GM23338 (cell line): Measurements from ENCODE around the gene ZNF217. TPM values are rescaled to one million over a fixed set of nuclear protein-coding genes. Genes with fewer than 3 reads are reported as not detected.
A peak's percentile ranks its signal among the peaks of the same experiment; 100 is the strongest.

ENCODE experiments used
- ATAC-seq: fragments of 200-7000 bp; cut with Tn5 transposase; 3 replicates; pipeline ENCODE4 v1.9.1; 2020
- DNase-seq: peaks from one replicate; pipeline ENCODE4 v3.0.0-alpha.2; 2015; ENCODE audit warnings: low spot score
- H2AFZ ChIP-seq: fragments of 200-600 bp; sonication (generic); 2 replicates; pipeline ENCODE4 v1.8.0; 2016; ENCODE audit warnings: antibody characterized with exemption, mild to moderate bottlenecking, moderate library complexity
- H3F3A ChIP-seq: fragments of 200-600 bp; sonication (generic); replicated peaks from 2 replicates; pipeline ENCODE4 v1.8.0; 2017; ENCODE audit warnings: antibody characterized with exemption, mixed run types, low read depth
- H3K27ac ChIP-seq: fragments of 200-600 bp; sonication (generic); 2 replicates; pipeline ENCODE4 v1.6.1; 2016; ENCODE audit warnings: low read depth
- H3K27me3 ChIP-seq: fragments of 200-600 bp; sonication (generic); 2 replicates; pipeline ENCODE4 v1.8.0; 2016; ENCODE audit warnings: mild to moderate bottlenecking, mixed run types, moderate library complexity; ENCODE audit not compliant: insufficient read depth
- H3K36me3 ChIP-seq: fragments of 200-600 bp; sonication (generic); 2 replicates; pipeline ENCODE4 v1.8.0; 2016; ENCODE audit warnings: mild to moderate bottlenecking; ENCODE audit not compliant: insufficient read depth
- H3K4me1 ChIP-seq: fragments of 200-600 bp; sonication (generic); 2 replicates; pipeline ENCODE4 v1.8.0; 2016; ENCODE audit warnings: mild to moderate bottlenecking, moderate library complexity; ENCODE audit not compliant: insufficient read depth
- H3K4me2 ChIP-seq: fragments of 200-600 bp; sonication (generic); 2 replicates; pipeline ENCODE4 v1.7.1; 2017; ENCODE audit warnings: mixed run types
- H3K4me3 ChIP-seq: fragments of 200-600 bp; sonication (generic); 2 replicates; pipeline ENCODE4 v1.6.1; 2016; ENCODE audit warnings: mixed run types
- H3K79me2 ChIP-seq: fragments of 200-600 bp; sonication (generic); replicated peaks from 2 replicates; pipeline ENCODE4 v1.8.0; 2017; ENCODE audit warnings: mild to moderate bottlenecking; ENCODE audit not compliant: insufficient read depth
- H3K9me2 ChIP-seq: fragments of 200-600 bp; sonication (generic); 2 replicates; pipeline ENCODE4 v1.8.0; 2017; ENCODE audit not compliant: insufficient read depth
- H4K20me1 ChIP-seq: fragments of 200-600 bp; sonication (generic); replicated peaks from 2 replicates; pipeline ENCODE4 v1.8.0; 2017; ENCODE audit warnings: mild to moderate bottlenecking; ENCODE audit not compliant: insufficient read depth
- H3K27ac Mint-ChIP-seq: 2 replicates; pipeline ENCODE4 v1.8.0; 2020; ENCODE audit warnings: inconsistent platforms, mild to moderate bottlenecking, moderate library complexity, mixed read lengths
- H3K27me3 Mint-ChIP-seq: 3 replicates; pipeline ENCODE4 v1.8.0; 2022; ENCODE audit warnings: low read depth, mild to moderate bottlenecking, moderate library complexity, mixed read lengths, inconsistent platforms; ENCODE audit not compliant: insufficient read depth, poor library complexity
- H3K36me3 Mint-ChIP-seq: 3 replicates; pipeline ENCODE4 v1.8.0; 2021; ENCODE audit warnings: low read depth, mild to moderate bottlenecking, inconsistent platforms, moderate library complexity, mixed read lengths
- H3K4me1 Mint-ChIP-seq: 3 replicates; pipeline ENCODE4 v1.8.0; 2020; ENCODE audit warnings: mild to moderate bottlenecking, inconsistent platforms, mixed read lengths
- H3K4me3 Mint-ChIP-seq: 3 replicates; pipeline ENCODE4 v1.8.0; 2021; ENCODE audit warnings: moderate library complexity, mild to moderate bottlenecking, inconsistent platforms, mixed read lengths
- H3K9me3 Mint-ChIP-seq: 3 replicates; pipeline ENCODE4 v1.8.0; 2020; ENCODE audit warnings: moderate library complexity, mild to moderate bottlenecking, inconsistent platforms, mixed read lengths
- EZH2 ChIP-seq: fragments of 200-600 bp; sonication (generic); IDR thresholded peaks from one replicate; pipeline ENCODE4 v1.8.0; 2017; ENCODE audit warnings: antibody characterized with exemption, mild to moderate bottlenecking, low read depth; ENCODE audit not compliant: unreplicated experiment
- EZH2phosphoT487 ChIP-seq: fragments of 200-600 bp; sonication (generic); IDR thresholded peaks from one replicate; pipeline ENCODE4 v1.8.1; 2018; ENCODE audit warnings: antibody characterized with exemption; ENCODE audit not compliant: unreplicated experiment
- JUNB ChIP-seq: IDR thresholded peaks from one replicate; pipeline ENCODE4 v1.6.1; 2016; ENCODE audit warnings: antibody characterized with exemption; ENCODE audit not compliant: unreplicated experiment
- NANOG ChIP-seq: IDR thresholded peaks from 2 replicates; pipeline ENCODE4 v1.6.1; 2016; ENCODE audit warnings: antibody characterized with exemption, borderline replicate concordance
- POLR2AphosphoS5 ChIP-seq: IDR thresholded peaks from 2 replicates; pipeline ENCODE4 v1.6.1; 2016; ENCODE audit warnings: antibody characterized with exemption, low read depth
- STAT1 ChIP-seq: IDR thresholded peaks from one replicate; pipeline ENCODE4 v1.6.1; 2016; ENCODE audit warnings: antibody characterized with exemption; ENCODE audit not compliant: unreplicated experiment
- ZNF331 ChIP-seq: fragments of 250-450 bp; sonication (Bioruptor Pico); IDR thresholded peaks from 2 replicates; pipeline ENCODE4 v1.5.0; 2020; ENCODE audit warnings: low read depth, mild to moderate bottlenecking, moderate library complexity
- polyA plus RNA-seq: library from polyadenylated mRNA; unstranded; fragments of >200 nt; fragmentation: Nextera tagmentation; extraction: Ambion mirVana; gene quantifications from 2 replicates; pipeline ENCODE4 v1.2.1, GENCODE V29; 2016
- total RNA-seq: library from RNA; depleted of rRNA; stranded (reverse); fragments of >200 nt; shearing (Covaris generic); gene quantifications from 2 replicates; pipeline ENCODE4 v1.2.3, GENCODE V29; 2014
- TF ChIP-seq, protein P1 (sequence below): IDR thresholded peaks from one replicate; pipeline ENCODE4 v1.6.1; 2018; ENCODE audit warnings: antibody characterized with exemption; ENCODE audit not compliant: unreplicated experiment

The ZNF217 gene
- total and polyA plus RNA-seq, 2 experiments from 2014 or later: 32.8 to 78.0 TPM

- Histone ChIP-seq H3K4me3 (no peak overlapping the region), H2AFZ (no peak overlapping the region), H3K27ac (no peak overlapping the region), H4K20me1 (peaks cover 47% of the 10 kb centered on the region), H3K9me2 (no peaks in the 10 kb centered on the region), H3F3A (peaks cover 16% of the 10 kb centered on the region; the same call in 1 of the 2 replicates), H3K36me3 (peaks cover 81% of the 10 kb centered on the region), H3K79me2 (peaks cover 86% of the 10 kb centered on the region), H3K4me1 (no peaks in the 10 kb centered on the region), H3K27me3 (no peaks in the 10 kb centered on the region), H3K4me2 (no peak overlapping the region)
- Mint-ChIP-seq H3K36me3 (peaks cover 95% of the 10 kb centered on the region), H3K27me3 (peaks cover 3% of the 10 kb centered on the region), H3K9me3 (no peaks in the 10 kb centered on the region), H3K4me1 (no peaks in the 10 kb centered on the region; the same call in 2 of the 3 replicates), H3K4me3 (no peak overlapping the region), H3K27ac (peak overlapping the region; percentile 24; the same call in 1 of the 2 replicates)
- DNase-seq: no peak
- no peak for ATAC-seq
- TF ChIP-seq STAT1 (no peak), EZH2 (no peak)
Measured at GRCh38 chr20:53571555-53572286, 21.9 kb downstream of the ZNF217 start.

GRCh38 chr20:53570446-53571276 is 23.0 kb downstream of the ZNF217 start:
- H3K27me3 ChIP-seq: no peaks in the 10 kb centered on the region
- H3K79me2 ChIP-seq: peaks cover 79% of the 10 kb centered on the region
- Mint-ChIP-seq H3K9me3 (no peaks in the 10 kb centered on the region), H3K27me3 (peaks cover 2% of the 10 kb centered on the region), H3K36me3 (peaks cover 94% of the 10 kb centered on the region), H3K4me3 (no peak overlapping the region), H3K4me1 (no peaks in the 10 kb centered on the region; the same call in 2 of the 3 replicates), H3K27ac (no peak overlapping the region)
- peaks cover 70% of the 10 kb centered on the region for H3K36me3 ChIP-seq
- no peak overlapping the region for H2AFZ ChIP-seq
- DNase-seq (no peak), ATAC-seq (no peak)
- H4K20me1 ChIP-seq: peaks cover 45% of the 10 kb centered on the region
- TF ChIP-seq POLR2AphosphoS5 (no peak), EZH2phosphoT487 (no peak), STAT1 (no peak), ZNF331 (CRISPR knock-in tag) (no peak)
- H3K27ac ChIP-seq: no peak overlapping the region
- H3K9me2 ChIP-seq: no peaks in the 10 kb centered on the region
- peaks cover 19% of the 10 kb centered on the region; the same call in 1 of the 2 replicates for H3F3A ChIP-seq
- no peaks in the 10 kb centered on the region for H3K4me1 ChIP-seq
- H3K4me3 ChIP-seq: no peak overlapping the region
- no peak overlapping the region for H3K4me2 ChIP-seq

DNA sequence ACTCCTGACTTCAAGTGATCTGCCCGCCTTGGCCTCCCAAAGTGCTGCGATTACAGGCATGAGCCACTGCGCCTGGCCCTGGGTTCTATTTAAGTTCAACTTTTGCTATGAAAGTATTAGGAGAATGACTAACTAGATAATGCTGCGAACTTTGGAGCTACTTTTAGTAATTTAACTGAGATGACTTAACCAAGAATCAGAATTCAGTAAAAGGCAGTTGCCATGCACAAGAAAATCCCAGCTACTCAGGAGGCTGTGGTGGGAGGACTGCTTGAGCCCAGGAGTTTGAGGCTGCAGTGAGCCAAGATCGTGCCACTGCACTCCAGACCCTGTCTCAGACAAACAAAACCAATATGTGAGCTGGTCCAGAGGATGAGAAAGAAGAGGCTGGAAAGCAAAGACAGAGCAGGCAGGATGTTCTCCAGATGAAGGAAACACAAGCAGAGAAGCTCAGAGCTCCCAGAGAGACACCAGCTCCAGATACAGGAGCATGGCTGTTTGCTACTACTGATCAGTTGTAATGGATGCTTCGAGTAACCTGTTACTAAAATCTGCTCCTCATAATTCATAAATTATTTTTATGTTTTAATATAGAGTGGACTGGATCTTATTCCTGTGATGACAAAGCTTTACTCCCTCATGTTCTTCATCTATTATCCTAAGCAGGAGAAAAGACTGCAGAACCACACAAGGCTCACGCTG is 23.9 kb downstream of the ZNF217 start:
- DNase-seq (no peak), ATAC-seq (no peak)
- H3K79me2 ChIP-seq: peaks cover 70% of the 10 kb centered on the region
- H3K4me3 Mint-ChIP-seq: no peak overlapping the region
- H3K9me3 Mint-ChIP-seq: no peaks in the 10 kb centered on the region
- no peaks in the 10 kb centered on the region for H3K27me3 ChIP-seq
- no peak overlapping the region for H3K4me3 ChIP-seq
- H3K36me3 ChIP-seq: peaks cover 61% of the 10 kb centered on the region
- H3K4me1 ChIP-seq: no peaks in the 10 kb centered on the region; the same call in 1 of the 2 replicates
- H3K27me3 Mint-ChIP-seq: peaks cover 5% of the 10 kb centered on the region
- H3K4me1 Mint-ChIP-seq: no peaks in the 10 kb centered on the region
- peaks cover 43% of the 10 kb centered on the region for H4K20me1 ChIP-seq
- H2AFZ ChIP-seq: no peak overlapping the region
- peaks cover 94% of the 10 kb centered on the region for H3K36me3 Mint-ChIP-seq
- H3K27ac ChIP-seq: no peak overlapping the region
- H3K9me2 ChIP-seq: no peaks in the 10 kb centered on the region
- H3F3A ChIP-seq: peaks cover 19% of the 10 kb centered on the region; the same call in 1 of the 2 replicates
- no peak overlapping the region for H3K4me2 ChIP-seq
- no peak overlapping the region for H3K27ac Mint-ChIP-seq
- no peak for TF ChIP-seq POLR2AphosphoS5
- TF ChIP-seq NANOG: no peak
- TF ChIP-seq, protein P1, sequence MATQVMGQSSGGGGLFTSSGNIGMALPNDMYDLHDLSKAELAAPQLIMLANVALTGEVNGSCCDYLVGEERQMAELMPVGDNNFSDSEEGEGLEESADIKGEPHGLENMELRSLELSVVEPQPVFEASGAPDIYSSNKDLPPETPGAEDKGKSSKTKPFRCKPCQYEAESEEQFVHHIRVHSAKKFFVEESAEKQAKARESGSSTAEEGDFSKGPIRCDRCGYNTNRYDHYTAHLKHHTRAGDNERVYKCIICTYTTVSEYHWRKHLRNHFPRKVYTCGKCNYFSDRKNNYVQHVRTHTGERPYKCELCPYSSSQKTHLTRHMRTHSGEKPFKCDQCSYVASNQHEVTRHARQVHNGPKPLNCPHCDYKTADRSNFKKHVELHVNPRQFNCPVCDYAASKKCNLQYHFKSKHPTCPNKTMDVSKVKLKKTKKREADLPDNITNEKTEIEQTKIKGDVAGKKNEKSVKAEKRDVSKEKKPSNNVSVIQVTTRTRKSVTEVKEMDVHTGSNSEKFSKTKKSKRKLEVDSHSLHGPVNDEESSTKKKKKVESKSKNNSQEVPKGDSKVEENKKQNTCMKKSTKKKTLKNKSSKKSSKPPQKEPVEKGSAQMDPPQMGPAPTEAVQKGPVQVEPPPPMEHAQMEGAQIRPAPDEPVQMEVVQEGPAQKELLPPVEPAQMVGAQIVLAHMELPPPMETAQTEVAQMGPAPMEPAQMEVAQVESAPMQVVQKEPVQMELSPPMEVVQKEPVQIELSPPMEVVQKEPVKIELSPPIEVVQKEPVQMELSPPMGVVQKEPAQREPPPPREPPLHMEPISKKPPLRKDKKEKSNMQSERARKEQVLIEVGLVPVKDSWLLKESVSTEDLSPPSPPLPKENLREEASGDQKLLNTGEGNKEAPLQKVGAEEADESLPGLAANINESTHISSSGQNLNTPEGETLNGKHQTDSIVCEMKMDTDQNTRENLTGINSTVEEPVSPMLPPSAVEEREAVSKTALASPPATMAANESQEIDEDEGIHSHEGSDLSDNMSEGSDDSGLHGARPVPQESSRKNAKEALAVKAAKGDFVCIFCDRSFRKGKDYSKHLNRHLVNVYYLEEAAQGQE: no peak
- no peak for TF ChIP-seq EZH2phosphoT487
- TF ChIP-seq JUNB: no peak
